Vagina (tissue), 2 donors: Measurements from ENCODE around the gene P2RX7. TPM values are rescaled to one million over a fixed set of nuclear protein-coding genes. Genes with fewer than 3 reads are reported as not detected.
"Not testable (repeated sequence)": the region's sequence is repeated elsewhere in the genome, so short reads cannot be mapped to it uniquely, and the experiment has no call there.

Experiments
- DNase-seq, 2 donors: peaks; one replicate each; pipeline ENCODE4 v3.0.0-alpha.2; 2017; ENCODE audit errors: extremely low spot score in 2 of 2
- H3K27ac ChIP-seq: fragments of 200-600 bp; sonication (generic); one replicate; pipeline ENCODE4 v1.5.1; 2019
- H3K27me3 ChIP-seq: fragments of 200-600 bp; sonication (generic); one replicate; pipeline ENCODE4 v1.5.1; 2019
- H3K36me3 ChIP-seq, 2 donors: fragments of 200-600 bp; sonication (generic); one replicate each; pipeline ENCODE4 v1.5.1; 2017 to 2019
- H3K4me1 ChIP-seq: fragments of 200-600 bp; sonication (generic); one replicate; pipeline ENCODE4 v1.5.1; 2019
- H3K4me3 ChIP-seq, 2 donors: fragments of 200-600 bp; sonication (generic); 1 replicate in 1 of 2; 2 replicates in 1 of 2; pipeline ENCODE4 v1.5.1; 2016 to 2019
- H3K9me3 ChIP-seq: fragments of 200-600 bp; sonication (generic); one replicate; pipeline ENCODE4 v1.5.1; 2019
- POLR2A ChIP-seq, 2 donors: fragments of 450-650 bp; IDR thresholded peaks; one replicate each; pipeline ENCODE4 v1.6.1; 2017; ENCODE audit warnings: antibody characterized with exemption in 2 of 2, mild to moderate bottlenecking in 2 of 2, moderate library complexity in 2 of 2
- POLR2AphosphoS5 ChIP-seq, 2 donors: sonication (generic); formaldehyde crosslinking; IDR thresholded peaks; one replicate each; pipeline ENCODE4 v1.9.0; 2017; ENCODE audit warnings: antibody characterized with exemption in 2 of 2, mild to moderate bottlenecking in 2 of 2, low read depth in 1 of 2; ENCODE audit not compliant: insufficient read depth in 1 of 2
- intact Hi-C: fragments of 100-400 bp; cut with DNase I; formaldehyde crosslinking; loops from one replicate; pipeline ENCODE4 v1.15.1; 2023
- total RNA-seq: library from RNA; depleted of rRNA; stranded (reverse); fragments of >200 nt; gene quantifications from one replicate; pipeline ENCODE4 v1.2.3, GENCODE V29; 2016
- TF ChIP-seq, protein P1 (sequence below), 3 experiments: fragments of 450-650 bp in 2 of 3; fragments of 200-600 bp in 1 of 3; sonication (generic) in 1 of 3; IDR thresholded peaks; one replicate each; pipeline ENCODE4 v1.5.1; 2017 to 2019; ENCODE audit warnings: antibody characterized with exemption in 3 of 3, mild to moderate bottlenecking in 2 of 3, moderate library complexity in 2 of 3

P2RX7 gene
- total RNA-seq, 1 donor from 2014 or later = 8.6 TPM

DNA sequence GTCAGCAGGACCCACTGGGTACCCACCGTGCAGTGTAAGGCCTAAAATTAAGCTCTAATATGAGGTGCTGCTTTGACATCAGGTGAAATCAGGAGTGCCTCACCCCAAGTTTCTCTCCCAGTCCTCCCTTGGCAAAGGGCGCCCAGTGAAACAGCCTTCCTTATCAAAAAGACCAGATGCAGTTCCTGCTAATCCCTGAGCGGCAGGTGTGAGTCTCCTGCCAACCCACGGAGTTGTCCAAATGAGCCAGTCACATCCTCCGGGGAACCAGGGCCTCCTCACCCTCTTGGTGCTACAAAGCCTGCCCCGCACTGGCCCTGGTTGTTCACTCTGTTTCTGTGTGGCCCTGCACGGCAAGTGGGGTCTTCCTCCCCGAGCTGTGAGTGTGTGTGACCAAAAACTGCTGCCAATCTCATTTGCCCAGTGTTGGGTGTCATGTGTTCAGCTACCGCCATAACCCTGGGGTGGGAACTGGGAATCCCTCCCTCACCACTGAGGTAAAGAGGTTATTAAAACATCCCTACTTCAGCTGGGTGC lies 57.0 kb downstream of the P2RX7 start:
- no peaks in the 10 kb centered on the region for H3K9me3 ChIP-seq
- H3K27ac ChIP-seq = no peak overlapping the region
- no peaks in the 10 kb centered on the region for H3K36me3 ChIP-seq
- H3K27me3 ChIP-seq = no peaks in the 10 kb centered on the region
- H3K4me1 ChIP-seq = peaks cover 6% of the 10 kb centered on the region
- TF ChIP-seq, protein P1, sequence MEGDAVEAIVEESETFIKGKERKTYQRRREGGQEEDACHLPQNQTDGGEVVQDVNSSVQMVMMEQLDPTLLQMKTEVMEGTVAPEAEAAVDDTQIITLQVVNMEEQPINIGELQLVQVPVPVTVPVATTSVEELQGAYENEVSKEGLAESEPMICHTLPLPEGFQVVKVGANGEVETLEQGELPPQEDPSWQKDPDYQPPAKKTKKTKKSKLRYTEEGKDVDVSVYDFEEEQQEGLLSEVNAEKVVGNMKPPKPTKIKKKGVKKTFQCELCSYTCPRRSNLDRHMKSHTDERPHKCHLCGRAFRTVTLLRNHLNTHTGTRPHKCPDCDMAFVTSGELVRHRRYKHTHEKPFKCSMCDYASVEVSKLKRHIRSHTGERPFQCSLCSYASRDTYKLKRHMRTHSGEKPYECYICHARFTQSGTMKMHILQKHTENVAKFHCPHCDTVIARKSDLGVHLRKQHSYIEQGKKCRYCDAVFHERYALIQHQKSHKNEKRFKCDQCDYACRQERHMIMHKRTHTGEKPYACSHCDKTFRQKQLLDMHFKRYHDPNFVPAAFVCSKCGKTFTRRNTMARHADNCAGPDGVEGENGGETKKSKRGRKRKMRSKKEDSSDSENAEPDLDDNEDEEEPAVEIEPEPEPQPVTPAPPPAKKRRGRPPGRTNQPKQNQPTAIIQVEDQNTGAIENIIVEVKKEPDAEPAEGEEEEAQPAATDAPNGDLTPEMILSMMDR (IDR thresholded peaks at IDR 0.05) = no peak
- TF ChIP-seq POLR2AphosphoS5 (IDR thresholded peaks at IDR 0.05; ENCODE audit: insufficient read depth in 1 of 2, low read depth in 1 of 2) (no peak), POLR2A (IDR thresholded peaks at IDR 0.05) (no peak)
- intact Hi-C loops = no loop called here
- no peak for DNase-seq
- H3K4me3 ChIP-seq = no peak overlapping the region

DNA sequence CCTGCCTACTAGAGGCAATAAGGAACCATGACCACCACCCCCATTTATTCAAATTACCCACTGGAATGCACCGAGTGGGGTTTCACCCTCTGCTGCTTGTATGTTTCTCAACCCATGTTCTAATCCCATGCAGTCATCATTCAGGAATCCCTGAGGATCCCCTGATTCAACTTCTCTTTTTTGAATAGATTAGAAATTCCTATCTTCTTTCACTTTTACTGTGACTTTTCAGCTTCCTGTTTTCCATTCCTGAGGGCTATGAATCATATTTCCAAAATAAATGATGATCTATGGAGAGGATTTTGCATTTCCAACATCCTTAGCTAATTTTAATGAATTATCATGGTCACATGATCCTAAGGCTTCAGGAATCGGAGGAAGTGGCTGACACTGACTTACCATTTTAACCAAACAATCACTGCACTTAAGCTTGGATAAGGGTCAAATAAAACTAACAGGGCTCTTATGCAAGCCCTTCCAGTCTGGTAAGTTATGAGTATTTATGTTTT lies 57.9 kb downstream of the P2RX7 start:
- no peak for DNase-seq
- H3K4me3 ChIP-seq = no peak overlapping the region
- H3K36me3 ChIP-seq = no peaks in the 10 kb centered on the region
- TF ChIP-seq POLR2AphosphoS5 (IDR thresholded peaks at IDR 0.05; ENCODE audit: insufficient read depth in 1 of 2, low read depth in 1 of 2) (no peak), POLR2A (IDR thresholded peaks at IDR 0.05) (no peak)
- TF ChIP-seq, protein P1 (IDR thresholded peaks at IDR 0.05) = no peak
- no peaks in the 10 kb centered on the region for H3K9me3 ChIP-seq
- peaks cover 6% of the 10 kb centered on the region for H3K4me1 ChIP-seq
- no peaks in the 10 kb centered on the region for H3K27me3 ChIP-seq
- intact Hi-C loops = no loop called here
- peak overlapping the region; percentile 15 for H3K27ac ChIP-seq

DNA sequence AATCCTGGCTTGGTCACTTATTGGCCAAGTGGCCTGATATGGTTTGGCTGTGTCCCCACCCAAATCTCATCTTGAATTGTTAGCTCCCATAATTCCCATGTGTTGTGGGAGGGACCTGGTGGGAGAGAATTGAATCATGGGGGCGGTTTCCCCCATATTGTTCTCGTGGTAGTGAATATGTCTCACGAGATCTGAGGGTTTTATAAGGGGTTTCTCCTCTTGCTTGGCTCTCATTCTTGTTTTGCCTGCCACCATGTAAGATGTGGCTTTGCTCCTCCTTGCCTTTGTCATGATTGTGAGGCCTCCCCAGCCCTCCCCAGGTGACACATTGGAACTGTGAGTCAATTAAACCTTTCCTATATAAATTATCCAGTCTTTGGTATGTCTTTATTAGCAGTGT lies 58.5 kb downstream of the P2RX7 start:
- H3K36me3 ChIP-seq = no peaks in the 10 kb centered on the region
- H3K9me3 ChIP-seq = no peaks in the 10 kb centered on the region
- peaks cover 6% of the 10 kb centered on the region for H3K4me1 ChIP-seq
- TF ChIP-seq, protein P1 (IDR thresholded peaks at IDR 0.05) = no peak
- TF ChIP-seq POLR2AphosphoS5 (IDR thresholded peaks at IDR 0.05; ENCODE audit: insufficient read depth in 1 of 2, low read depth in 1 of 2) (no peak), POLR2A (IDR thresholded peaks at IDR 0.05) (no peak)
- no peak for DNase-seq
- intact Hi-C loops = no loop called here
- no peaks in the 10 kb centered on the region for H3K27me3 ChIP-seq
- peak overlapping the region; percentile 15 for H3K27ac ChIP-seq
- no peak overlapping the region for H3K4me3 ChIP-seq

DNA sequence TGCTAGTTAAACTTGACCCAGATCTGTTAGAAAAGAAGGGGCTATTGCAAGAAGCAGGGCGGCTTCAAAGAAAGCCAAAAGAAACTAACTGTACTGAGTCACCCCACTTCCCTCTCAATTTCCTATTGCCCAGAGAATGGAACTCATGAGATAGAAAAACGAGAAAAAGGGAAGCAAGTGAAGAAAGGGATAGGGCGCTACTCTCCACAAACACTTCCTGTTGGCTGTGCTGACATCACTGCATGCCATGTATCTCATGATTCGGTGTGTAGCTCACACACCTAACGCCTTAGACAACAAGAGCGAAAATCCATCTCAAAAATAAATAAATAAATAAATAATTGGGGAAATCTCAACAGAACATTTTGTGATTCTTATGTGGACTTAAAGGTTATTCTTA lies 64.2 kb downstream of the P2RX7 start:
- intact Hi-C loops = no loop called here
- Histone ChIP-seq H3K27me3 (no peaks in the 10 kb centered on the region), H3K9me3 (no peaks in the 10 kb centered on the region), H3K4me3 (no peak overlapping the region), H3K4me1 (no peaks in the 10 kb centered on the region), H3K36me3 (no peaks in the 10 kb centered on the region), H3K27ac (no peak overlapping the region)
- TF ChIP-seq POLR2AphosphoS5 (IDR thresholded peaks at IDR 0.05; ENCODE audit: insufficient read depth in 1 of 2, low read depth in 1 of 2) (no peak), POLR2A (IDR thresholded peaks at IDR 0.05) (no peak)
- TF ChIP-seq, protein P1 (IDR thresholded peaks at IDR 0.05) = no peak
- DNase-seq = no peak

DNA sequence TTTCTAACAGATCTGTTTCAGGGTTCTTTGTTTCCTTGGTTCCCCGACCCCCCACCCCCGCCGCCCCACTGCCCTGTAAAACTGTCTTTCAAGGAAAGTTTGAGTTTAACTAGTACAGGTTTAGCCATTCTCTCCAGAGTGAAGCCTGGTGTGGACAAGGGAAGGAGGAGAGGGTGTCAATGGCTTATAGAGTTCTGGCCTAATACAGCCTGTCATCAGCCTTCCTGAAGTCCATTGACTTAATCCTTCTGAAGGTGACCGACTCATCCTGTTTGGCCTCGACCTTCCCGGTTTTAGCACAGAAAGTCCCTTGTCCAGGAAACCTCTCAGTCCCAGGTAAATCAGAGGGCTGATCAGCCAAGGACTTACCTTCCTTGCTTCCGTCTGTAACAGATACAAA lies 66.3 kb downstream of the P2RX7 start:
- Histone ChIP-seq H3K27ac (no peak overlapping the region), H3K36me3 (no peaks in the 10 kb centered on the region), H3K4me1 (no peaks in the 10 kb centered on the region), H3K4me3 (no peak overlapping the region), H3K9me3 (no peaks in the 10 kb centered on the region), H3K27me3 (no peaks in the 10 kb centered on the region)
- no peak for DNase-seq
- TF ChIP-seq POLR2A (IDR thresholded peaks at IDR 0.05) = no peak
- TF ChIP-seq, protein P1 (IDR thresholded peaks at IDR 0.05) = no peak
- intact Hi-C loops = no loop called here

DNA sequence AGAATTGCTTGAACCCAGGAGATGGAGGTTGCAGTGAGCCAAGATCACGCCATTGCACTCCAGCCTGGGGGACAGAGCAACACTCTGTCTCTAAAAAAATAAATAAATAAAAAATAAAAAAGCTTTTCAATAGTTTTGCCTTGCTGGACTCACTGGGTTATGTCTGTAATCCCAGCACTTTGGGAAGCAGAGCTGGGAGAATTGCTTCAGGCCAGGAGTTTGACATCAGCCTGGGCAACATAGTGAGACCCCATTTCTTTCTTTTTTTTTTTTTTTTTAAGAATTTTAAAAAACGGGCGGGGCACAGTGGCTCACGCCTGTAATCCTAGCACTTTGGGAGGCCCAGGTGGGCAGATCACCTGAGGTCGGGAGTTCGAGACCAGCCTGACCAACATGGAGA lies 68.5 kb downstream of the P2RX7 start:
- H3K9me3 ChIP-seq, H3K36me3 ChIP-seq, H3K27me3 ChIP-seq, intact Hi-C loops, H3K27ac ChIP-seq, H3K4me3 ChIP-seq, DNase-seq: not testable (repeated sequence)
- peaks cover 11% of the 10 kb centered on the region for H3K4me1 ChIP-seq
